Fibroblast of the aortic adventitia (primary cell): ENCODE measurements around the gene PLEKHG3. TPM values are rescaled to one million over a fixed set of nuclear protein-coding genes. Genes with fewer than 3 reads are reported as not detected.
A peak's percentile ranks its signal among the peaks of the same experiment; 100 is the strongest.

Experiments used
- DNase-seq: peaks from one replicate; pipeline ENCODE4 v3.0.0-alpha.2; 2010; ENCODE audit warnings: low read depth
- H3K4me3 ChIP-seq: 2 replicates; pipeline ENCODE4 v1.5.1; 2011; ENCODE audit warnings: low read depth, mild to moderate bottlenecking, control low read depth, low read length, moderate library complexity
- CTCF ChIP-seq: IDR thresholded peaks from 2 replicates; pipeline ENCODE4 v1.5.1; 2011; ENCODE audit warnings: mild to moderate bottlenecking, low read length, control low read depth, inconsistent platforms; ENCODE audit not compliant: insufficient read depth
- total RNA-seq: library from RNA; depleted of rRNA; stranded (reverse); fragments of >200 nt; gene quantifications from 2 replicates; pipeline ENCODE4 v1.2.3, GENCODE V29; 2012; ENCODE audit warnings: low replicate concordance

Gene PLEKHG3
- total RNA-seq, 1 donor, result 9.0 TPM

GRCh38 chr14:64723691-64724577 lies 19.7 kb downstream of the PLEKHG3 start:
- H3K4me3 ChIP-seq, result no peak overlapping the region
- DNase-seq, result no peak
- TF ChIP-seq CTCF, result no peak

- DNase-seq, result no peak
- H3K4me3 ChIP-seq, result no peak overlapping the region
- TF ChIP-seq CTCF, result no peak
Observed at GRCh38 chr14:64724578-64724930, 20.3 kb downstream of the PLEKHG3 start.

GRCh38 chr14:64725261-64725815 lies 21.1 kb downstream of the PLEKHG3 start:
- no peak for DNase-seq
- no peak overlapping the region for H3K4me3 ChIP-seq
- no peak for TF ChIP-seq CTCF

GRCh38 chr14:64725879-64726584 lies 21.8 kb downstream of the PLEKHG3 start:
- TF ChIP-seq CTCF, result peak; percentile 3
- DNase-seq, result no peak
- H3K4me3 ChIP-seq, result no peak overlapping the region

GRCh38 chr14:64726585-64726890 lies 22.3 kb downstream of the PLEKHG3 start:
- no peak for TF ChIP-seq CTCF
- H3K4me3 ChIP-seq, result no peak overlapping the region
- DNase-seq, result no peak

- DNase-seq, result no peak
- H3K4me3 ChIP-seq, result no peak overlapping the region
- TF ChIP-seq CTCF, result no peak
Observed at GRCh38 chr14:64727551-64728071, 23.4 kb downstream of the PLEKHG3 start.
